Measurements from ENCODE around the gene GCFC2. TPM values are rescaled to one million over a fixed set of nuclear protein-coding genes. Genes with fewer than 3 reads are reported as not detected.
"Not testable (repeated sequence)": the region's sequence is repeated elsewhere in the genome, so short reads cannot be mapped to it uniquely, and the experiment has no call there.

The GCFC2 gene
- total and polyA plus RNA-seq, 12 donors, result 7.7 to 23.0 (median 12.8) TPM

- no peaks in the 10 kb centered on the region for H3K4me1 ChIP-seq
- intact Hi-C loops (cut with DNase I), result no loop called here
These were observed 12.0 kb upstream of the GCFC2 start for GRCh38 chr2:75722687-75723086.

GRCh38 chr2:75720525-75720924 is 9.8 kb upstream of the GCFC2 start:
- no peak overlapping the region for H3K4me3 ChIP-seq
- peaks cover 0 to 9% (median 0%) of the 10 kb centered on the region in 11 donors for H3K9me3 ChIP-seq
- intact Hi-C loops (cut with DNase I), result no loop called here
- no peak for TF ChIP-seq CTCF (IDR thresholded peaks at IDR 0.05)
- WGBS, 2 donors, result 73 to 83% methylated on average over 1 of the region's 1 CpG
- peaks cover 0 to 15% (median 0%) of the 10 kb centered on the region in 7 donors for H3K27me3 ChIP-seq
- no peaks in the 10 kb centered on the region for H3K36me3 ChIP-seq
- no peak for ATAC-seq
- H3K4me1 ChIP-seq, result no peaks in the 10 kb centered on the region
- no peak for DNase-seq
- H3K27ac ChIP-seq, result no peak overlapping the region

More at GRCh38 chr2:75722687-75723086, 12.0 kb upstream of the GCFC2 start:
- DNase-seq (no peak), ATAC-seq (no peak)
- peaks cover 0 to 23% (median 9%) of the 10 kb centered on the region in 7 donors for H3K27me3 ChIP-seq
- H3K9me3 ChIP-seq, result peaks cover 0 to 9% (median 0%) of the 10 kb centered on the region in 11 donors
- no peak overlapping the region for H3K27ac ChIP-seq
- no peak for TF ChIP-seq CTCF (IDR thresholded peaks at IDR 0.05)
- no peaks in the 10 kb centered on the region for H3K36me3 ChIP-seq
- H3K4me3 ChIP-seq, result no peak overlapping the region

GRCh38 chr2:75719616-75720015 is 8.9 kb upstream of the GCFC2 start:
- WGBS, 2 donors, result 93 to 94% methylated on average over 1 of the region's 1 CpG

GRCh38 chr2:75716406-75716805 is 5.7 kb upstream of the GCFC2 start:
- Histone ChIP-seq H3K4me1 (peaks cover 0 to 2% (median 0%) of the 10 kb centered on the region in 9 donors), H3K27ac (no peak overlapping the region), H3K36me3 (no peaks in the 10 kb centered on the region), H3K27me3 (no peaks in the 10 kb centered on the region), H3K9me3 (peaks cover 0 to 9% (median 0%) of the 10 kb centered on the region in 11 donors), H3K4me3 (no peak overlapping the region)
- intact Hi-C loops (cut with DNase I), result loop anchor here in 1 of 10 donors (10.0 kb wide), 1 partner anchor 72 kb away; the partner anchor contains the start of gene MRPL19
- ATAC-seq (no peak), DNase-seq (no peak)
- TF ChIP-seq CTCF (IDR thresholded peaks at IDR 0.05), result no peak
- WGBS, 2 donors, result 53 to 60% methylated on average over 3 of the region's 3 CpGs

More at GRCh38 chr2:75719616-75720015, 8.9 kb upstream of the GCFC2 start:
- no peaks in the 10 kb centered on the region for H3K4me1 ChIP-seq
- peaks cover 0 to 15% (median 0%) of the 10 kb centered on the region in 7 donors for H3K27me3 ChIP-seq
- no peak overlapping the region for H3K27ac ChIP-seq
- no peak overlapping the region for H3K4me3 ChIP-seq
- H3K36me3 ChIP-seq, result no peaks in the 10 kb centered on the region
- DNase-seq, result no peak
- H3K9me3 ChIP-seq, result peaks cover 0 to 9% (median 0%) of the 10 kb centered on the region in 11 donors
- TF ChIP-seq CTCF (IDR thresholded peaks at IDR 0.05), result no peak
- intact Hi-C loops (cut with DNase I), result loop anchor here in 1 of 10 donors (10.0 kb wide), 1 partner anchor 75 kb away; the partner anchor contains the start of gene MRPL19
- ATAC-seq, result no peak

GRCh38 chr2:75711590-75711989 is 875 bp upstream of the GCFC2 start:
- Histone ChIP-seq H3K4me3 (peak overlapping the region in 6 of 10 donors; percentile 76 to 93 (median 83)), H3K4me1 (peaks cover 0 to 27% (median 19%) of the 10 kb centered on the region in 9 donors), H3K27ac (peak overlapping the region in 5 of 10 donors; percentile 88 to 96 (median 95))
- WGBS, 2 donors, result 96 to 97% methylated on average over 31 of the region's 31 CpGs
- DNase-seq, ATAC-seq, H3K27me3 ChIP-seq, H3K36me3 ChIP-seq, H3K9me3 ChIP-seq: not testable (repeated sequence)
- intact Hi-C loops (cut with DNase I), result loop anchor here in 1 of 10 donors (10.0 kb wide), 1 partner anchor 67 kb away; the partner anchor contains the start of gene MRPL19
